Stimulated activated naive CD8-positive, alpha-beta T cell treated with anti-CD3 and anti-CD28 coated beads, Interleukin-15, Interleukin-2, amounts not matched to agents 100 ng/mL and 50 ng/mL, for 24 hours (primary cell): ENCODE data around the gene TUBE1.

Experiments
- H3K27ac Mint-ChIP-seq: one replicate; pipeline ENCODE4 v1.8.0; 2021; ENCODE audit warnings: mild to moderate bottlenecking, mixed read lengths
- H3K27me3 Mint-ChIP-seq: one replicate; pipeline ENCODE4 v1.8.0; 2021; ENCODE audit warnings: mixed read lengths
- H3K36me3 Mint-ChIP-seq: one replicate; pipeline ENCODE4 v1.8.0; 2021; ENCODE audit warnings: low read depth, mixed read lengths
- H3K4me1 Mint-ChIP-seq: one replicate; pipeline ENCODE4 v1.8.0; 2021; ENCODE audit warnings: low read depth, mixed read lengths
- H3K4me3 Mint-ChIP-seq: one replicate; pipeline ENCODE4 v1.8.0; 2021; ENCODE audit warnings: mild to moderate bottlenecking, mixed read lengths
- H3K9me3 Mint-ChIP-seq: one replicate; pipeline ENCODE4 v1.8.0; 2021; ENCODE audit warnings: mixed read lengths

TUBE1 gene

GRCh38 chr6:112032728-112033127 lies 54.6 kb downstream of the TUBE1 start:
- H3K4me1 Mint-ChIP-seq = peaks cover 96% of the 10 kb centered on the region
- H3K27me3 Mint-ChIP-seq = no peaks in the 10 kb centered on the region
- no peak overlapping the region for H3K4me3 Mint-ChIP-seq
- H3K9me3 Mint-ChIP-seq = no peaks in the 10 kb centered on the region
- H3K27ac Mint-ChIP-seq = no peak overlapping the region
- H3K36me3 Mint-ChIP-seq = peaks cover 6% of the 10 kb centered on the region

GRCh38 chr6:112031960-112032359 lies 55.3 kb downstream of the TUBE1 start:
- Mint-ChIP-seq H3K4me1 (peaks cover 96% of the 10 kb centered on the region), H3K27me3 (no peaks in the 10 kb centered on the region), H3K9me3 (no peaks in the 10 kb centered on the region), H3K4me3 (no peak overlapping the region), H3K36me3 (peaks cover 6% of the 10 kb centered on the region), H3K27ac (peak overlapping the region; percentile 27)

GRCh38 chr6:112030961-112031660 lies 56.2 kb downstream of the TUBE1 start:
- Mint-ChIP-seq H3K27me3 (no peaks in the 10 kb centered on the region), H3K9me3 (no peaks in the 10 kb centered on the region), H3K36me3 (peaks cover 11% of the 10 kb centered on the region), H3K4me1 (peaks cover 96% of the 10 kb centered on the region), H3K27ac (peak overlapping the region; percentile 7), H3K4me3 (no peak overlapping the region)

GRCh38 chr6:112030206-112030960 lies 56.9 kb downstream of the TUBE1 start:
- no peak overlapping the region for H3K4me3 Mint-ChIP-seq
- peak overlapping the region; percentile 92 for H3K27ac Mint-ChIP-seq
- H3K27me3 Mint-ChIP-seq = no peaks in the 10 kb centered on the region
- peaks cover 14% of the 10 kb centered on the region for H3K36me3 Mint-ChIP-seq
- no peaks in the 10 kb centered on the region for H3K9me3 Mint-ChIP-seq
- H3K4me1 Mint-ChIP-seq = peaks cover 89% of the 10 kb centered on the region

- Mint-ChIP-seq H3K27ac (peak overlapping the region; percentile 92), H3K27me3 (no peaks in the 10 kb centered on the region), H3K4me1 (peaks cover 77% of the 10 kb centered on the region), H3K4me3 (peak overlapping the region; percentile 7), H3K36me3 (peaks cover 20% of the 10 kb centered on the region), H3K9me3 (peaks cover 5% of the 10 kb centered on the region)
These were observed 58.0 kb downstream of the TUBE1 start for GRCh38 chr6:112029045-112029822.

- peak overlapping the region; percentile 92 for H3K27ac Mint-ChIP-seq
- peaks cover 12% of the 10 kb centered on the region for H3K9me3 Mint-ChIP-seq
- H3K36me3 Mint-ChIP-seq = peaks cover 23% of the 10 kb centered on the region
- H3K4me1 Mint-ChIP-seq = peaks cover 68% of the 10 kb centered on the region
- H3K4me3 Mint-ChIP-seq = peak overlapping the region; percentile 55
- H3K27me3 Mint-ChIP-seq = no peaks in the 10 kb centered on the region
These were observed 59.2 kb downstream of the TUBE1 start for GRCh38 chr6:112027942-112028674.

- peak overlapping the region; percentile 92 for H3K27ac Mint-ChIP-seq
- no peaks in the 10 kb centered on the region for H3K27me3 Mint-ChIP-seq
- no peak overlapping the region for H3K4me3 Mint-ChIP-seq
- peaks cover 12% of the 10 kb centered on the region for H3K9me3 Mint-ChIP-seq
- H3K4me1 Mint-ChIP-seq = peaks cover 65% of the 10 kb centered on the region
- H3K36me3 Mint-ChIP-seq = peaks cover 23% of the 10 kb centered on the region
These were observed 60.3 kb downstream of the TUBE1 start for GRCh38 chr6:112026933-112027332.

- H3K27me3 Mint-ChIP-seq = no peaks in the 10 kb centered on the region
- peaks cover 12% of the 10 kb centered on the region for H3K9me3 Mint-ChIP-seq
- no peak overlapping the region for H3K27ac Mint-ChIP-seq
- H3K4me3 Mint-ChIP-seq = no peak overlapping the region
- H3K4me1 Mint-ChIP-seq = peaks cover 40% of the 10 kb centered on the region
- peaks cover 22% of the 10 kb centered on the region for H3K36me3 Mint-ChIP-seq
These were observed 62.8 kb downstream of the TUBE1 start for GRCh38 chr6:112024464-112024863.

GRCh38 chr6:112022749-112023148 lies 64.5 kb downstream of the TUBE1 start:
- H3K9me3 Mint-ChIP-seq = peaks cover 12% of the 10 kb centered on the region
- H3K27ac Mint-ChIP-seq = no peak overlapping the region
- peaks cover 16% of the 10 kb centered on the region for H3K36me3 Mint-ChIP-seq
- H3K27me3 Mint-ChIP-seq = no peaks in the 10 kb centered on the region
- H3K4me1 Mint-ChIP-seq = peaks cover 33% of the 10 kb centered on the region
- H3K4me3 Mint-ChIP-seq = no peak overlapping the region

- Mint-ChIP-seq H3K4me1 (peaks cover 33% of the 10 kb centered on the region), H3K27ac (no peak overlapping the region)
These were observed 65.5 kb downstream of the TUBE1 start for GRCh38 chr6:112021691-112022310.

More at GRCh38 chr6:112021691-112022310, 65.5 kb downstream of the TUBE1 start:
- Mint-ChIP-seq H3K4me3 (no peak overlapping the region), H3K27me3 (no peaks in the 10 kb centered on the region), H3K36me3 (peaks cover 16% of the 10 kb centered on the region), H3K9me3 (peaks cover 12% of the 10 kb centered on the region)
